Measurements from ENCODE around the gene OR4X2. TPM values are rescaled to one million over a fixed set of nuclear protein-coding genes. Genes with fewer than 3 reads are reported as not detected.

The OR4X2 gene
- total and polyA plus RNA-seq, 4 donors, result not detected

DNA sequence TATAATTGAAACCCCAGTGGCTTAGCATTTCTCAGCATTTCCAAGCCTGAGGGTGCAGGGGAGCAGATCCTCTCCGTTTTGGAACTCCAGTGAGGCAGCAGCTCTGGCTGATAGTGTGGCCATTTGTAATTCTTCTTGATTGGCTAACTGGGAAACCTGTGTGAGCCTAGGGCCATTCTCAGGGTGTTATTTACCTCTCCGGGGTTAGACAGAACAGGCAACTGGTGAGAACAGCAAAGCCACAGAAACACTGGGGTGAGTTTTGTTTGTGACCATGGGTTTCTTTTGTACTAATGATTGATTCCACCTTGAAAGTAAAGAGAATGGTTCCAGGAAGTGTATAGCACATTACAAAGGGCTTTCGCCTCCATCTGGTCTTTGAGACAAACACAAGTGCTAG lies 2.4 kb upstream of the OR4X2 start:
- 68 to 74% methylated on average over 3 of the region's 3 CpGs for WGBS, 2 donors
- Histone ChIP-seq H3K4me3 (no peak overlapping the region), H3K27ac (ENCODE audit: low read depth in 1 of 2, low read length in 1 of 2) (no peak overlapping the region), H3K27me3 (ENCODE audit: control insufficient read depth in 3 of 3, insufficient read depth in 3 of 3, low read length in 2 of 3) (no peaks in the 10 kb centered on the region), H3K36me3 (ENCODE audit: control insufficient read depth in 4 of 4, insufficient read depth in 4 of 4, low read length in 4 of 4) (no peaks in the 10 kb centered on the region), H3K9ac (ENCODE audit: insufficient read depth in 1 of 2, low read length in 2 of 2) (no peak overlapping the region), H3K9me3 (ENCODE audit: control insufficient read depth in 4 of 4, insufficient read depth in 3 of 4, low read length in 3 of 4) (peaks cover 0 to 8% (median 1%) of the 10 kb centered on the region in 4 donors), H3K4me1 (ENCODE audit: control insufficient read depth in 5 of 5, insufficient read depth in 5 of 5, low read length in 5 of 5) (no peaks in the 10 kb centered on the region)
- TF ChIP-seq, protein P1, sequence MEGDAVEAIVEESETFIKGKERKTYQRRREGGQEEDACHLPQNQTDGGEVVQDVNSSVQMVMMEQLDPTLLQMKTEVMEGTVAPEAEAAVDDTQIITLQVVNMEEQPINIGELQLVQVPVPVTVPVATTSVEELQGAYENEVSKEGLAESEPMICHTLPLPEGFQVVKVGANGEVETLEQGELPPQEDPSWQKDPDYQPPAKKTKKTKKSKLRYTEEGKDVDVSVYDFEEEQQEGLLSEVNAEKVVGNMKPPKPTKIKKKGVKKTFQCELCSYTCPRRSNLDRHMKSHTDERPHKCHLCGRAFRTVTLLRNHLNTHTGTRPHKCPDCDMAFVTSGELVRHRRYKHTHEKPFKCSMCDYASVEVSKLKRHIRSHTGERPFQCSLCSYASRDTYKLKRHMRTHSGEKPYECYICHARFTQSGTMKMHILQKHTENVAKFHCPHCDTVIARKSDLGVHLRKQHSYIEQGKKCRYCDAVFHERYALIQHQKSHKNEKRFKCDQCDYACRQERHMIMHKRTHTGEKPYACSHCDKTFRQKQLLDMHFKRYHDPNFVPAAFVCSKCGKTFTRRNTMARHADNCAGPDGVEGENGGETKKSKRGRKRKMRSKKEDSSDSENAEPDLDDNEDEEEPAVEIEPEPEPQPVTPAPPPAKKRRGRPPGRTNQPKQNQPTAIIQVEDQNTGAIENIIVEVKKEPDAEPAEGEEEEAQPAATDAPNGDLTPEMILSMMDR (IDR thresholded peaks at IDR 0.05; ENCODE audit: control extremely low read depth, extremely low read depth), result no peak
- DNase-seq (no peak), ATAC-seq (ENCODE audit: insufficient read depth, low FRiP score) (no peak)

DNA sequence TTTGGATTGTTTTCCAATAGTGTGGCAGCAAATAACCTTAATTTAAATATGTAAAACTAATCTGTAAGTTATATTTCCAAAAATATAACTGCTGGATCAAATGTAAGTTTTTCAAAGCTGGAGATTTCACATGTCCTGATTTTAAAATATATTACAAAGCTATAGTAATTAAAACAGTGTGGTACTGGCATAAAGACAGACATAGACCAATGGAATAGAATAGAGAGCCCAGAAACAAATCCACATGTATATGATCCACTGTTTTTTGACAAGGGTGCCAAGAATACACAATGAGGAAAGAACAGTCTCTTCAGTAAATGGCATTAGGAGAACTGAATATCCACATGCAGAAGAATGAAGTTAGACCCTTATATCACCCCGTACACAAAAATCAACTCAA lies 4.0 kb downstream of the OR4X2 start:
- TF ChIP-seq, protein P1 (IDR thresholded peaks at IDR 0.05; ENCODE audit: control extremely low read depth, extremely low read depth), result no peak

DNA sequence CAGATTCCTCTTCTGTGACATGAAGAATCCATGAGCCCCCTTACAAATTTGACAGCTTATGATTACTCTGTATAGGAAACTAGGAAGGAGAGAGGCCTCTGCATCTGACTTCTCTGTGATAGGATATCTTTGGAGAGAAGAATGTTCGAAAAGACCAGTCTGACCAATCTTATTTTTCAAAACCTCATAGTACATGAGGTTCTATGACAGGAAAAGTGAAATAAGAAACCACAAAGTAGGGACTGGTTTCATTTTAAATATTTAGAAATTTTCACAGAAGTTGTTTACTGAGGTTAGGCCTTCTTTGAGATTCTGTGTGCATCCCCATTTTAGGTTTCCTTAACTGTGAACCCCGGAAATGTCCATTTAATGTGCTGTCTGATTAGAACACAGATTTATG lies 16.7 kb downstream of the OR4X2 start:
- TF ChIP-seq, protein P1 (IDR thresholded peaks at IDR 0.05; ENCODE audit: control extremely low read depth, extremely low read depth), result no peak
- no peak for DNase-seq
- peaks cover 0 to 3% (median 0%) of the 10 kb centered on the region in 5 donors for H3K4me1 ChIP-seq (ENCODE audit: control insufficient read depth in 5 of 5, insufficient read depth in 5 of 5, low read length in 5 of 5)
- H3K4me3 ChIP-seq, result no peak overlapping the region
- H3K27ac ChIP-seq (ENCODE audit: low read depth in 1 of 2, low read length in 1 of 2), result no peak overlapping the region
- no peaks in the 10 kb centered on the region for H3K9me3 ChIP-seq (ENCODE audit: control insufficient read depth in 4 of 4, insufficient read depth in 3 of 4, low read length in 3 of 4)
- 85 to 86% methylated on average over 2 of the region's 2 CpGs for WGBS, 2 donors
- no peak overlapping the region for H3K9ac ChIP-seq (ENCODE audit: insufficient read depth in 1 of 2, low read length in 2 of 2)
- no peaks in the 10 kb centered on the region for H3K27me3 ChIP-seq (ENCODE audit: control insufficient read depth in 3 of 3, insufficient read depth in 3 of 3, low read length in 2 of 3)
- ATAC-seq (ENCODE audit: insufficient read depth, low FRiP score), result no peak
- no peaks in the 10 kb centered on the region for H3K36me3 ChIP-seq (ENCODE audit: control insufficient read depth in 4 of 4, insufficient read depth in 4 of 4, low read length in 4 of 4)

More for the DNA sequence above, 4.0 kb downstream of the OR4X2 start:
- H3K36me3 ChIP-seq (ENCODE audit: control insufficient read depth in 4 of 4, insufficient read depth in 4 of 4, low read length in 4 of 4), result no peaks in the 10 kb centered on the region
- no peak overlapping the region for H3K27ac ChIP-seq (ENCODE audit: low read depth in 1 of 2, low read length in 1 of 2)
- H3K9ac ChIP-seq (ENCODE audit: insufficient read depth in 1 of 2, low read length in 2 of 2), result no peak overlapping the region
- no peak for ATAC-seq (ENCODE audit: insufficient read depth, low FRiP score)
- no peaks in the 10 kb centered on the region for H3K27me3 ChIP-seq (ENCODE audit: control insufficient read depth in 3 of 3, insufficient read depth in 3 of 3, low read length in 2 of 3)
- DNase-seq, result no peak
- no peak overlapping the region for H3K4me3 ChIP-seq
- peaks cover 0 to 10% (median 3%) of the 10 kb centered on the region in 4 donors for H3K9me3 ChIP-seq (ENCODE audit: control insufficient read depth in 4 of 4, insufficient read depth in 3 of 4, low read length in 3 of 4)
- 86 to 93% methylated on average over 1 of the region's 1 CpG for WGBS, 2 donors
- no peaks in the 10 kb centered on the region for H3K4me1 ChIP-seq (ENCODE audit: control insufficient read depth in 5 of 5, insufficient read depth in 5 of 5, low read length in 5 of 5)

DNA sequence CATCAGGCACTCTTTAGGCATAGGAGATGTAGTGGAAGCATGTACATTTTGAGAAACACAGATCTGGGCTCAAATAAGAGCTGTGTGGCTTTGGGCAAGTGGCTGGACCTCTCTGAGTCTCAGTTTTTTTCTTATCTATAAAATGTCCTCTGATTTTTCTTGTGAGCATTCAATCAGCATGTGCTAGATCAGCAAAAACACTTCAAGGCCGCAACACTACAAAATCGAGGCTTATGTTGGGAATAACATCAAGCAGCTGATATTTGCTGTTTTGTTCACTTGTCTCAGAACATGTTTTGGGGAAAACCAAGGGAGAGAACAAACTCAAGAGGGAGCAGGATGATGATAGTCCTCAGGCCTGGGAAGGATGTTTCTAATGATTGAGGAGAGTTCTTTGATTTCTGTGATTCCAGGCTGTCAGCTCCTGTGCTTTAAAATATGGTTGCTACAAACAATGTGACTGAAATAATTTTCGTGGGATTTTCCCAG lies 18.6 kb downstream of the OR4X2 start, which contains the start of gene OR4X1:
TSS of gene OR4X1 (plus strand) at position 439 of the 489 bp plus-strand sequence. CDS start at position 439, 0 bp downstream.
- Histone ChIP-seq H3K4me3 (no peak within 1 kb of the TSS), H3K9ac (ENCODE audit: insufficient read depth in 1 of 2, low read length in 2 of 2) (no peak within 1 kb of the TSS), H3K27ac (ENCODE audit: low read depth in 1 of 2, low read length in 1 of 2) (no peak within 1 kb of the TSS), H3K4me1 (ENCODE audit: control insufficient read depth in 5 of 5, insufficient read depth in 5 of 5, low read length in 5 of 5) (no peaks in the 10 kb centered on the region), H3K9me3 (ENCODE audit: control insufficient read depth in 4 of 4, insufficient read depth in 3 of 4, low read length in 3 of 4) (no peaks in the 10 kb centered on the region), H3K27me3 (ENCODE audit: control insufficient read depth in 3 of 3, insufficient read depth in 3 of 3, low read length in 2 of 3) (no peaks in the 10 kb centered on the region), H3K36me3 (ENCODE audit: control insufficient read depth in 4 of 4, insufficient read depth in 4 of 4, low read length in 4 of 4) (no peaks in the 10 kb centered on the region)
- no peak for ATAC-seq (ENCODE audit: insufficient read depth, low FRiP score)
- DNase-seq, result no peak
- WGBS, 2 donors, result 35 to 36% methylated on average over 3 of the region's 3 CpGs
- TF ChIP-seq, protein P1 (IDR thresholded peaks at IDR 0.05; ENCODE audit: control extremely low read depth, extremely low read depth), result no peak
